Mesodermal cell (in vitro differentiated cells): ENCODE data around the gene SNAPC4.

Source experiments
- H3K27ac ChIP-seq: 2 replicates; pipeline ENCODE4 v1.7.0; 2013; ENCODE audit warnings: mild to moderate bottlenecking, low read depth, low read length, moderate library complexity; ENCODE audit not compliant: severe bottlenecking
- H3K36me3 ChIP-seq: 2 replicates; pipeline ENCODE4 v1.7.1; 2013; ENCODE audit warnings: mild to moderate bottlenecking, low read length, moderate library complexity; ENCODE audit not compliant: control insufficient read depth, insufficient read depth
- H3K4me1 ChIP-seq: one replicate; pipeline ENCODE4 v1.7.1; 2013; ENCODE audit warnings: mild to moderate bottlenecking, low read length; ENCODE audit not compliant: insufficient read depth, control insufficient read depth, poor library complexity, severe bottlenecking
- H3K4me3 ChIP-seq: 2 replicates; pipeline ENCODE4 v1.7.0; 2013; ENCODE audit warnings: low read length, control low read depth, mild to moderate bottlenecking; ENCODE audit not compliant: insufficient read depth, poor library complexity, severe bottlenecking; ENCODE audit errors: extremely low read depth
- H3K9me3 ChIP-seq: 2 replicates; pipeline ENCODE4 v1.7.1; 2013; ENCODE audit warnings: mild to moderate bottlenecking, low read length, moderate library complexity; ENCODE audit not compliant: control insufficient read depth
- WGBS, 2 experiments: methylation state at CpG; one replicate each; pipeline ENCODE4 v1.1.5; 2013; ENCODE audit warnings: missing lambda C conversion rate in 2 of 2; ENCODE audit not compliant: insufficient coverage in 2 of 2; 5-methylcytosine and 5-hydroxymethylcytosine counted together

SNAPC4 gene

GRCh38 chr9:136397643-136398042 lies 2.3 kb downstream of the SNAPC4 start:
- no peak overlapping the region for H3K27ac ChIP-seq
- peaks cover 9% of the 10 kb centered on the region for H3K4me1 ChIP-seq
- H3K36me3 ChIP-seq: peaks cover 70% of the 10 kb centered on the region
- 100% methylated on average over 3 of the region's 6 CpGs; no CpG with 5 or more reads in 1 of the 2 experiments for WGBS, 2 experiments
- H3K4me3 ChIP-seq: no peak overlapping the region
- H3K9me3 ChIP-seq: no peaks in the 10 kb centered on the region

DNA sequence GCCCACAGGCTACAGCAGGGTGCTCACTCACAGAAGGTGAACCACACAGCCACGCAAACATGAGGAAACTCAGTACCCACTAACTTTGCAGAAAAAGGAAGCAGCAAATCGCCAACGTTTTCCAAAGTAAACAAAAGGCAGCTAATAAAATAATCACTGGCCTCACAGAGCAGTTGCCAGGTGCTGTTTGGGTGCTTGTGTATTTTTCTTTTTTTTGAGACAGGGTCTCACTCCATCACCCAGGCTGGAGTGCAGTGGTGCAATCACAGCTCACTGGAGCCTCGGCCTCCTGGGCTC lies 3.8 kb downstream of the SNAPC4 start:
- no peak overlapping the region for H3K27ac ChIP-seq
- no peaks in the 10 kb centered on the region for H3K9me3 ChIP-seq
- WGBS, 2 experiments: 97 to 100% methylated on average over 3 to 4 of the region's 4 CpGs
- H3K4me3 ChIP-seq: no peak overlapping the region
- H3K36me3 ChIP-seq: peaks cover 75% of the 10 kb centered on the region
- H3K4me1 ChIP-seq: peaks cover 9% of the 10 kb centered on the region

DNA sequence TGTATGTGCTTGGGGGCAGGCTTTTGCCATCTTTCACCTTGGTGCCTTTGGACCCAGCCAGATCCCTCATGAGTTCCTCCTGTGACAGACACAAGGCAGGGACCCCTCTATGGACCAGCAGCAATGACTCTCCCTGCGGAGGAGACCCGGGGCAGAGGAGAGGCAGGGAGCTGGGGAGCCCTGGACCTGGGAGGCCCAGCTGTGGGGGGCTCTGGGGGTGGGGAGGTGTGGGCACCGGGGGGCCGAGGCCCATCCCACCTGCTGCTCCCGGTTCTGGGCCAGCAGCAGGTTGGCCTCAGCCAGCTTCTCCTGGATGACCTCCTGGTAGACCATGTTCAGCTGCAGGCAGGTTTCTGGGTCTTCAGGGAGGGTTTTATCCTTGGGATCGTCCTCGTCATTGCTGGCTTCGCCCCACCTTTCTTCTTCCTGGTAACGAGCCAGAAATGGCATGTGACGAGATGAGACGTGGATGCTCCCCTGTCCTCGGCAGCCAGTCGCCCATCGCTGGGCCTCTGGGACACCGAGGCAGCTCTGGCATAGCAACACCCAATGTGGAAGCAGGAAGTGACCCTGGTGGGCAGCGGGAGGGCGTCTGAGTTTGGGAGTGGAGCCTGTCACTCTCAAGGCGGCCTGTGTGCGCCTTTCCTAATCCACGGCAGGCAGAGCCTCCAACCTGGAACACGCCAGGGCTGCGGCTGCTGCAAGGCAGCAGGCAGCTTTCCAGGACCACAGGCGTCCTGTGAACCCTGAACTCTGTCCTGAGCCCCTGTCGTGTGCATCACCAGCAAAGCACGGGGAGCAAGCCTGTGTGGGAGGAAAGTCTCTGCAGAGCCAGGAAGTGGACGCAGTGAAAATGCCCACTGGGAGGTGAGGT lies 4.4 kb downstream of the SNAPC4 start:
- WGBS, 2 experiments: 94 to 97% methylated on average over 15 to 22 of the region's 26 CpGs
- Histone ChIP-seq H3K4me1 (peaks cover 9% of the 10 kb centered on the region), H3K9me3 (no peaks in the 10 kb centered on the region), H3K36me3 (peaks cover 81% of the 10 kb centered on the region), H3K27ac (no peak overlapping the region), H3K4me3 (no peak overlapping the region)

- Histone ChIP-seq H3K9me3 (no peaks in the 10 kb centered on the region), H3K4me1 (peaks cover 9% of the 10 kb centered on the region), H3K4me3 (no peak overlapping the region), H3K27ac (no peak overlapping the region), H3K36me3 (peaks cover 86% of the 10 kb centered on the region)
- WGBS, 2 experiments: 92 to 96% methylated on average over 13 of the region's 13 CpGs
Measured at GRCh38 chr9:136395020-136395340, 5.0 kb downstream of the SNAPC4 start.

GRCh38 chr9:136394312-136395019 lies 5.5 kb downstream of the SNAPC4 start:
- 95 to 97% methylated on average over 19 to 20 of the region's 21 CpGs for WGBS, 2 experiments
- no peak overlapping the region for H3K27ac ChIP-seq
- H3K4me1 ChIP-seq: peaks cover 9% of the 10 kb centered on the region
- H3K4me3 ChIP-seq: no peak overlapping the region
- H3K36me3 ChIP-seq: peaks cover 91% of the 10 kb centered on the region
- H3K9me3 ChIP-seq: no peaks in the 10 kb centered on the region

DNA sequence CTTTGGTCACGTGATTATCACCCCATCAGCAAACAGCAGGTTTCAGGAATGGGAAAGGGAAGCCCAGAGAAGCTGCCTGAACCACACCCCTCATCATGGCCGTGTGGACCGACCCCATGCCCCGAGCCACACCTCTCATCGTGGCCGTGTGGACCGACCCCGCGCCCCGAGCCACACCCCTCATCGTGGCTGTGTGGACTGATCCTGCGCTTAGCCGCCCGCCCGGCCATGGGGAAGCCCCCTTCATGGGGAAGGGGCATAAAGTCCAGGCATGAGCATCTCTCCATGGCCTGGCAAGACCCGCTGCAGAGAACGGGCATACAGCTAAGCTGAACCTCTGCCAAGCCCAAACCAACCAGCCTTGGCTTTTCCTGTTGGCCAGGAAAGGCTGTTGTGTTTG lies 6.4 kb downstream of the SNAPC4 start:
- Histone ChIP-seq H3K4me1 (peaks cover 4% of the 10 kb centered on the region), H3K36me3 (peaks cover 97% of the 10 kb centered on the region), H3K4me3 (no peak overlapping the region), H3K9me3 (no peaks in the 10 kb centered on the region), H3K27ac (no peak overlapping the region)
- WGBS, 2 experiments: 92 to 95% methylated on average over 13 to 17 of the region's 17 CpGs

- Histone ChIP-seq H3K36me3 (peaks cover 97% of the 10 kb centered on the region), H3K27ac (no peak overlapping the region), H3K4me3 (no peak overlapping the region), H3K9me3 (no peaks in the 10 kb centered on the region), H3K4me1 (no peaks in the 10 kb centered on the region)
- WGBS, 2 experiments: 93 to 94% methylated on average over 16 to 20 of the region's 21 CpGs
Measured at GRCh38 chr9:136392538-136393449, 7.2 kb downstream of the SNAPC4 start.

GRCh38 chr9:136391737-136392537 lies 8.0 kb downstream of the SNAPC4 start:
- peaks cover 99% of the 10 kb centered on the region for H3K36me3 ChIP-seq
- no peak overlapping the region for H3K27ac ChIP-seq
- no peaks in the 10 kb centered on the region for H3K4me1 ChIP-seq
- H3K4me3 ChIP-seq: no peak overlapping the region
- WGBS, 2 experiments: 95 to 96% methylated on average over 24 to 27 of the region's 28 CpGs
- H3K9me3 ChIP-seq: no peaks in the 10 kb centered on the region

GRCh38 chr9:136389396-136389795 lies 10.6 kb downstream of the SNAPC4 start:
- Histone ChIP-seq H3K36me3 (peaks cover 98% of the 10 kb centered on the region), H3K27ac (no peak overlapping the region), H3K4me3 (no peak overlapping the region), H3K4me1 (no peaks in the 10 kb centered on the region), H3K9me3 (no peaks in the 10 kb centered on the region)
- WGBS, 2 experiments: 96 to 97% methylated on average over 11 to 12 of the region's 14 CpGs

- H3K27ac ChIP-seq: no peak overlapping the region
- no peaks in the 10 kb centered on the region for H3K9me3 ChIP-seq
- WGBS, 2 experiments: 94 to 98% methylated on average over 17 to 19 of the region's 19 CpGs
- H3K4me1 ChIP-seq: no peaks in the 10 kb centered on the region
- no peak overlapping the region for H3K4me3 ChIP-seq
- peaks cover 98% of the 10 kb centered on the region for H3K36me3 ChIP-seq
Measured at GRCh38 chr9:136387217-136387616, 12.8 kb downstream of the SNAPC4 start.
